Testis (tissue), 3 donors: Measurements from ENCODE around the gene CLPTM1L. TPM values are rescaled to one million over a fixed set of nuclear protein-coding genes. Genes with fewer than 3 reads are reported as not detected.

ENCODE experiments used
- DNase-seq: peaks from one replicate; pipeline ENCODE4 v3.0.0-alpha.2; 2019
- H3K27ac ChIP-seq, 2 donors: fragments of 200-600 bp; sonication (generic); one replicate each; pipeline ENCODE4 v1.5.1; 2019
- H3K27me3 ChIP-seq: fragments of 200-600 bp; sonication (generic); one replicate; pipeline ENCODE4 v1.5.1; 2019
- H3K36me3 ChIP-seq: fragments of 200-600 bp; sonication (generic); one replicate; pipeline ENCODE4 v1.5.1; 2017; ENCODE audit warnings: low read depth; ENCODE audit errors: missing control alignments
- H3K4me1 ChIP-seq: fragments of 200-600 bp; sonication (generic); one replicate; pipeline ENCODE4 v1.5.1; 2019
- H3K4me3 ChIP-seq, 2 donors: fragments of 200-600 bp; sonication (generic); one replicate each; pipeline ENCODE4 v1.5.1; 2017 to 2019
- H3K9me3 ChIP-seq: fragments of 200-600 bp; sonication (generic); one replicate; pipeline ENCODE4 v1.5.1; 2017
- CTCF ChIP-seq, 3 experiments: fragments of 450-650 bp in 2 of 3; fragments of 200-600 bp in 1 of 3; sonication (generic) in 1 of 3; IDR thresholded peaks; one replicate each; pipeline ENCODE4 v1.5.1; 2016 to 2019; ENCODE audit warnings: antibody characterized with exemption in 3 of 3, mild to moderate bottlenecking in 2 of 3, moderate library complexity in 1 of 3
- POLR2A ChIP-seq: fragments of 450-650 bp; IDR thresholded peaks from one replicate; pipeline ENCODE4 v1.6.1; 2017; ENCODE audit warnings: antibody characterized with exemption, mild to moderate bottlenecking, moderate library complexity
- WGBS, 2 donors: methylation state at CpG; one replicate each; pipeline ENCODE4 v1.1.5; 2018; 5-methylcytosine and 5-hydroxymethylcytosine counted together
- intact Hi-C: fragments of 100-400 bp; cut with DNase I; formaldehyde crosslinking; loops from one replicate; pipeline ENCODE4 v1.15.1; 2023; ENCODE audit warnings: low total_unique reads
- polyA plus RNA-seq: library from polyadenylated mRNA; stranded (reverse); fragments of 350-450 nt; fragmentation: Illumina TruSeq; extraction: RNeasy Lipid Tissue Mini Kit (QIAGEN cat#74804); gene quantifications from one replicate; pipeline ENCODE4 v1.2.3, GENCODE V29; 2014; ENCODE audit warnings: low read depth, low replicate concordance; ENCODE audit not compliant: insufficient read depth
- total RNA-seq, 2 donors: library from RNA; depleted of rRNA; stranded (reverse); fragments of >200 nt; gene quantifications; one replicate each; pipeline ENCODE4 v1.2.3, GENCODE V29; 2016

The CLPTM1L gene
- total and polyA plus RNA-seq, 3 donors from 2014 or later: 148 to 170 (median 150) TPM

- H3K9me3 ChIP-seq: no peaks in the 10 kb centered on the region
- no peaks in the 10 kb centered on the region for H3K4me1 ChIP-seq
- WGBS, 2 donors: 40 to 48% methylated on average over 1 to 21 of the region's 22 CpGs
- no peak for DNase-seq
- no peaks in the 10 kb centered on the region for H3K36me3 ChIP-seq
- no peaks in the 10 kb centered on the region for H3K27me3 ChIP-seq
- intact Hi-C loops: no loop called here
- H3K27ac ChIP-seq: no peak overlapping the region
- H3K4me3 ChIP-seq: peak overlapping the region; percentile 2 to 18
- no peak for TF ChIP-seq CTCF (IDR thresholded peaks at IDR 0.05)
- TF ChIP-seq POLR2A: no peak
Observed at GRCh38 chr5:1295650-1296037, 49.3 kb downstream of the CLPTM1L start.

GRCh38 chr5:1294835-1295649 is 49.9 kb downstream of the CLPTM1L start, which contains the start of gene TERT:
TERT (minus strand) TSS chr5:1295068; CDS start chr5:1294989, 79 bp downstream.
- Histone ChIP-seq H3K36me3 (no peaks in the 10 kb centered on the region), H3K27ac (no peak within 1 kb of the TSS), H3K27me3 (no peaks in the 10 kb centered on the region), H3K9me3 (no peaks in the 10 kb centered on the region), H3K4me3 (peak within 1 kb of the TSS; percentile 2 to 18), H3K4me1 (no peaks in the 10 kb centered on the region)
- intact Hi-C loops: no loop called here
- peak; percentile 59 for DNase-seq
- WGBS, 2 donors: 0 to 2% methylated on average over 1 to 51 of the region's 102 CpGs
- TF ChIP-seq CTCF (IDR thresholded peaks at IDR 0.05) (no peak), POLR2A (no peak)

GRCh38 chr5:1294206-1294834 is 50.6 kb downstream of the CLPTM1L start:
- Histone ChIP-seq H3K4me3 (peak overlapping the region in 1 of 2 donors; percentile 2), H3K27ac (no peak overlapping the region), H3K27me3 (no peaks in the 10 kb centered on the region), H3K9me3 (no peaks in the 10 kb centered on the region), H3K4me1 (no peaks in the 10 kb centered on the region), H3K36me3 (no peaks in the 10 kb centered on the region)
- DNase-seq: no peak
- TF ChIP-seq CTCF (IDR thresholded peaks at IDR 0.05): no peak
- WGBS, 2 donors: 26% methylated on average over 65 of the region's 69 CpGs; no CpG with 5 or more reads in 1 of the 2 donors
- intact Hi-C loops: no loop called here

GRCh38 chr5:1293416-1294205 is 51.3 kb downstream of the CLPTM1L start:
- H3K27me3 ChIP-seq: no peaks in the 10 kb centered on the region
- no peak overlapping the region for H3K27ac ChIP-seq
- TF ChIP-seq CTCF (IDR thresholded peaks at IDR 0.05): no peak
- TF ChIP-seq POLR2A: no peak
- no peak for DNase-seq
- no peaks in the 10 kb centered on the region for H3K9me3 ChIP-seq
- no peaks in the 10 kb centered on the region for H3K4me1 ChIP-seq
- H3K4me3 ChIP-seq: peak overlapping the region in 1 of 2 donors; percentile 2
- H3K36me3 ChIP-seq: no peaks in the 10 kb centered on the region
- intact Hi-C loops: no loop called here
- 55 to 74% methylated on average over 25 to 60 of the region's 60 CpGs for WGBS, 2 donors
